PFSK-1 (cell line): ENCODE data around the gene ODAPH.

Experiments
- FOXP2 ChIP-seq: optimal IDR thresholded peaks from 2 replicates; pipeline ENCODE3; 2011; ENCODE audit warnings: borderline replicate concordance, control low read depth, inconsistent platforms; ENCODE audit not compliant: insufficient read depth; ENCODE audit errors: extremely low read length, extremely low read depth
- POLR2AphosphoS5 ChIP-seq: IDR thresholded peaks from 2 replicates; pipeline ENCODE4 v1.6.1; 2012; ENCODE audit warnings: low read depth, mild to moderate bottlenecking, control low read depth, low read length, moderate library complexity
- SIN3A ChIP-seq: IDR thresholded peaks from 2 replicates; pipeline ENCODE4 v1.6.1; 2012; ENCODE audit warnings: mild to moderate bottlenecking, low read length, moderate library complexity, borderline replicate concordance; ENCODE audit not compliant: insufficient read depth
- TAF1 ChIP-seq: IDR thresholded peaks from 2 replicates; pipeline ENCODE4 v1.6.1; 2012; ENCODE audit warnings: low read length, control low read depth, borderline replicate concordance; ENCODE audit not compliant: insufficient read depth
- TF ChIP-seq, protein P1 (sequence below), 2 experiments: IDR thresholded peaks; 2 replicates each; pipeline versions ENCODE4 v1.6.1 to v1.8.0; 2011 to 2012; ENCODE audit warnings: low read depth in 2 of 2, low read length in 2 of 2, control low read depth in 1 of 2, inconsistent platforms in 1 of 2, mild to moderate bottlenecking in 1 of 2, moderate library complexity in 1 of 2; ENCODE audit not compliant: insufficient read depth in 1 of 2

ODAPH gene

DNA sequence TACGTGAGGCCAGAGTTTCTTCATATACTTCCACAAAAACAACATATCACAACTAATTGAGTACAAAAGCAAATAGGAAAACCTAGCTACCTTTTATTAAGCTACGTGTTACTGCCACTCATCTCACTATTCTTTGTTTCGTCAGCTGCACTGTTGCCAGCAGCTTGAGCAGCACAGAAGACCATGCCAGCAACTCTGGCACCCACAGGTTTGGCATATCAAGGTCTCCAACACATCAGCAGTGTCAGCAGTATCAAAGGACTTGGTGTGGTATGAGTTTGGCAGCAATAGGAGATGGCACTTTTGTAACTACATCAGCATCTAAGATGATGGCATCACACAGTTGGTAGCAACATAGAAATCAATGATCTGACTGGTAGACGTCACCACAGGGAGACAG is 43.8 kb downstream of the ODAPH start:
- TF ChIP-seq FOXP2 (no peak), TAF1 (no peak), POLR2AphosphoS5 (no peak), SIN3A (no peak)
- TF ChIP-seq, protein P1, sequence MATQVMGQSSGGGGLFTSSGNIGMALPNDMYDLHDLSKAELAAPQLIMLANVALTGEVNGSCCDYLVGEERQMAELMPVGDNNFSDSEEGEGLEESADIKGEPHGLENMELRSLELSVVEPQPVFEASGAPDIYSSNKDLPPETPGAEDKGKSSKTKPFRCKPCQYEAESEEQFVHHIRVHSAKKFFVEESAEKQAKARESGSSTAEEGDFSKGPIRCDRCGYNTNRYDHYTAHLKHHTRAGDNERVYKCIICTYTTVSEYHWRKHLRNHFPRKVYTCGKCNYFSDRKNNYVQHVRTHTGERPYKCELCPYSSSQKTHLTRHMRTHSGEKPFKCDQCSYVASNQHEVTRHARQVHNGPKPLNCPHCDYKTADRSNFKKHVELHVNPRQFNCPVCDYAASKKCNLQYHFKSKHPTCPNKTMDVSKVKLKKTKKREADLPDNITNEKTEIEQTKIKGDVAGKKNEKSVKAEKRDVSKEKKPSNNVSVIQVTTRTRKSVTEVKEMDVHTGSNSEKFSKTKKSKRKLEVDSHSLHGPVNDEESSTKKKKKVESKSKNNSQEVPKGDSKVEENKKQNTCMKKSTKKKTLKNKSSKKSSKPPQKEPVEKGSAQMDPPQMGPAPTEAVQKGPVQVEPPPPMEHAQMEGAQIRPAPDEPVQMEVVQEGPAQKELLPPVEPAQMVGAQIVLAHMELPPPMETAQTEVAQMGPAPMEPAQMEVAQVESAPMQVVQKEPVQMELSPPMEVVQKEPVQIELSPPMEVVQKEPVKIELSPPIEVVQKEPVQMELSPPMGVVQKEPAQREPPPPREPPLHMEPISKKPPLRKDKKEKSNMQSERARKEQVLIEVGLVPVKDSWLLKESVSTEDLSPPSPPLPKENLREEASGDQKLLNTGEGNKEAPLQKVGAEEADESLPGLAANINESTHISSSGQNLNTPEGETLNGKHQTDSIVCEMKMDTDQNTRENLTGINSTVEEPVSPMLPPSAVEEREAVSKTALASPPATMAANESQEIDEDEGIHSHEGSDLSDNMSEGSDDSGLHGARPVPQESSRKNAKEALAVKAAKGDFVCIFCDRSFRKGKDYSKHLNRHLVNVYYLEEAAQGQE (IDR thresholded peaks at IDR 0.05; ENCODE audit: insufficient read depth in 1 of 2, low read depth in 2 of 2, low read length in 2 of 2), result no peak

DNA sequence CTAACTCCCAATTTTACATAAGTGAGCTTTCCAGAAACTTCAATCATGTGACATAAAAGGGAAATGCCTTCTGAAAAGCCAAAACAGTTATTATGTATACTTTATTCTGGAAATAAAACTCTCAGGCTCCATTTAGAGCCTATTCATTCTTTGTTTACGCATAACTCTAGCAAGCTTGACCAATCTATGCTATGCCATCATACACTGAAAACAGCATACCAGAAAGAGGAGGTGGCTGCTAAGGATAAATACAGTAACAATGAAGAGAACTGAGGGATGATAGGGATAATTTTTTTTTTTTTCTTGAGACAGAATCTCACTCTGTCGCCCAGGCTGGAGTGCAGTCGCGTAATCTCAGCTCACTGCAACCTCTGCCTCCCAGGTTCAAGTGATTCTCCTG is 50.1 kb downstream of the ODAPH start:
- TF ChIP-seq TAF1 (no peak), POLR2AphosphoS5 (no peak), FOXP2 (no peak), SIN3A (no peak)
- TF ChIP-seq, protein P1 (IDR thresholded peaks at IDR 0.05; ENCODE audit: insufficient read depth in 1 of 2, low read depth in 2 of 2, low read length in 2 of 2), result no peak

DNA sequence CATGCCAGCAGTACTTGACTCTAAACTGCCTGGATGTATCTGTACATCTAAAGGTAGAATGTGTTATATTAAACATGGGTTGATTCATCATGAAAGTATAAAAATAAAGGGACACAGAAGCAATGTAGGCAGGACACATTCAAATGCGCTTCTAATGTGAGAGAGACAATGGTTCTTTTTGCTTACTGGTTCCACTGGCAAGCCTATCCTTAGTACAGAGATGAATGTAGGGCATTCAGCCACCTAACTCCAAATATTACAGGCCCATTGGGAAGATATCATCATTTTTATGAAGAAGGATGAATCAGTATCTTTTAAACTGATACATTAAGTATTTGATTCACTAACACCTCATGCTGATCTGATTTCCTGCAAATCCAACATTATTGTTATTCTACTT is 56.4 kb downstream of the ODAPH start:
- TF ChIP-seq POLR2AphosphoS5 (no peak), SIN3A (no peak), FOXP2 (no peak), TAF1 (no peak)
- TF ChIP-seq, protein P1 (IDR thresholded peaks at IDR 0.05; ENCODE audit: insufficient read depth in 1 of 2, low read depth in 2 of 2, low read length in 2 of 2), result no peak
